GM21717 (cell line): ENCODE results near the gene BBS5.

Experiments
- ATAC-seq: cut with Tn5 transposase; IDR thresholded peaks from one replicate; pipeline ENCODE4 v1.9.1; 2021; ENCODE audit warnings: mild to moderate bottlenecking, moderate library complexity; ENCODE audit not compliant: unreplicated experiment

BBS5 gene

GRCh38 chr2:169540146-169540545 is 60.9 kb downstream of the BBS5 start:
- no peak for ATAC-seq

- no peak for ATAC-seq
Observed at GRCh38 chr2:169542433-169542832, 63.1 kb downstream of the BBS5 start.

GRCh38 chr2:169546756-169547155 is 67.5 kb downstream of the BBS5 start:
- no peak for ATAC-seq
